DMS153 (cell line): ENCODE results near the gene LXN.

ENCODE experiments used
- DNase-seq: peaks from one replicate; lab custom pipeline; 2025; lab: John Stamatoyannopoulos, UW

The LXN gene

DNA sequence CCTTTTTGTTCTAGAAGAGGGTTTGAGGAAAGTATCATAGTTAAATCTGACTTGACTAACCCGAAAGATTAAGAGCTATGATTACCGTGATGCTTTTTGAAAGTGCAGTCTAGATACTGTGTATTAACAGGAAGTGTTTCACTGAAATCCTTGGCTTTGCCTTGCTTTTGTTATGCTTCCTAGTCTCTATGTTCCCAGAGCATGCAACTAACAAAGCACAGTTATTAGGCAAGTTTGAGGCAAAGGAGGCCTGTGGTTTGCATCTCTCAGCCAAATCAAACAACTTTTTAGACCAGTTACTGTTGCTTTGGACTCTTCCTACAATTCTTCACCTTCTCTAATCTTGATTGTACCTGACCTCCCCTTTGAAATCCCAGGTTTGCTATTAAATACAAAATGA, 3.9 kb downstream of the LXN start:
- DNase-seq = no peak

GRCh38 chr3:158666416-158666815, 6.0 kb downstream of the LXN start:
- no peak for DNase-seq

DNA sequence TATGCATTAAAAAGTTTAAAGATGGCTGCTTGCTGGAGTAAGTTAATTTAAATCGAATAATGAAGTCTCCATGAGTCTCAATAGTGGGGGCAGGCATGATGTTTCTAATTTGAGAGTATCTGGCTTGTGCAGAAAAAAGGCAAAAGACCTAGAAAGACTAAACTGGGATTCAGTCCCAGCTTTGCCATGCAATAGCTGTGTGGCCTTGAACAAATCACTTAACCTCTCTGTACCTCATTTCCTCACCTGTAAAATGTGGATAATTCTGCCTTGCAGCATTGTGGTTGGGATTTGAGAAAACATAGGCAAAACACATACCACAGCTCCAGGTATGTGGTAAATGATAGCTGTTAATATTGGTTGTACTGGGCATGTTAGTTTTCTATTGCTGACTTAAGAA, 8.6 kb downstream of the LXN start:
- no peak for DNase-seq

DNA sequence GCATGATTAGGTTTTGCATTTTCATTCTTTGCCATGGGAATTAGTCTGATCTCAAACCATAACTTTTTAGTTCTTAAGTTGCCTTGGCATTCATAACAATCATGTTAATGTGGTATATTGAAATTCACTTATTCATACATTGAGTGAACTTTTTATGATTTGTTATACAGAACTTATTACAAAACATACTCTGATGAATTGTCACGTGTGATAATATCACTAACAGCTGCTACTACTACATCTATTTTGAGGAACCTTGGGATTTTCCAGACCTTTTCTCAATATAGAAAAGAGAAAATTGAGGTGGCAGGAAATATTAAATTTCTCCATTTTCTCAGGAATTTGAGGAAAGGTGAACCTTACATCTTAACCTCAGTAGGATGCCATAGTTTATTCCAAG, 9.2 kb downstream of the LXN start:
- DNase-seq = no peak

DNA sequence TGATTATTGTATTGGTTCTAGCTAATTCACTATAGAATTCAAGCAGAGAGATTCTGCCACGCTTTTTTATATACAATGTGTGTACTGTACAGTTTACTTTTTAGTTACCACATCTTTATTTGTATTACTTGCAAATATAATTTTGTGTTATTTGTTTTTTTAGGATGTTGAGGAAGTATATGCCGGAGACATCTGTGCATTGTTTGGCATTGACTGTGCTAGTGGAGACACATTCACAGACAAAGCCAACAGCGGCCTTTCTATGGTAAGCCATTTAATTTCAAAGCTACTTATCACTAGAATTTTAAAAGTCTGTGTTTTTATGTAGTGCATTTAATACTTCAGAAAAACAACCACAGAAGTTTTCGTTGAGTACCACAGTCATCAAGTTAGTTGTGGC, 11.7 kb downstream of the LXN start:
- DNase-seq = no peak

GRCh38 chr3:158659454-158660237, 12.8 kb downstream of the LXN start:
- DNase-seq = no peak

DNA sequence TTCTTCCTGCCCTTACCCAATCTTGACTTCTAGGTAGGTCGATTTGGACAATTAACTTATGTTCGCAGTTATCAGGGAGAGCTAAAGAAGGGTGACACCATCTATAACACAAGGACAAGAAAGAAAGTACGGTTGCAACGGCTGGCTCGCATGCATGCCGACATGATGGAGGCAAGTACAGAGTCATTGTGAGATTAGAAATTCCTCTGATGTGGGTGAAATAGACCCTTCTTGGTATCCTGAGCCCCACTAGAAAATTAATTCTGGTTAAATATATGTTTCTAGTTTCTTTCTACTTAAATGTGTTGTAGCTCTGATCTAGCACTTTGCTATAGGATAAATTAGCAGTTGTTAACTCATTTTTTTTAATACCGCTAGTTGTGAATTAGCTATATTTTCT, 13.6 kb downstream of the LXN start:
- no peak for DNase-seq

DNA sequence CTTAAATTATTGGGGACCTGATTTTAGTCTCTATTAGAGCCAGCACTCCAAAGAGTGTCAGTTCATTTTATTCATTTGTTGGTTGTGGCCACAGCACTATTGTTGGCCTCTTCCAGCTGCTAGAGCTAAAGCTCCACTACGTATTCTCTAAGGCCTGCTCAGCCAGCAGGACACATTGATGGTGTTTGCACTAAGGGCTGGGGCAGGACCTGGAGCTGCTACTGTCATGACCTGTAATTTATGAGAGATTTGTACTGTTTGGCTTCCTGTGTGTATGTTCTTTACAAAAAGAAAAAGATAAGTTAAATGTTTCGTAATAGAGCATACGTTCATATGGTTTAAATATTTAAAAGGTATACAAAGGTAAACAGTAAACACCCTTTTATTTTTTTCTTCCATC, 20.0 kb downstream of the LXN start:
- no peak for DNase-seq

DNA sequence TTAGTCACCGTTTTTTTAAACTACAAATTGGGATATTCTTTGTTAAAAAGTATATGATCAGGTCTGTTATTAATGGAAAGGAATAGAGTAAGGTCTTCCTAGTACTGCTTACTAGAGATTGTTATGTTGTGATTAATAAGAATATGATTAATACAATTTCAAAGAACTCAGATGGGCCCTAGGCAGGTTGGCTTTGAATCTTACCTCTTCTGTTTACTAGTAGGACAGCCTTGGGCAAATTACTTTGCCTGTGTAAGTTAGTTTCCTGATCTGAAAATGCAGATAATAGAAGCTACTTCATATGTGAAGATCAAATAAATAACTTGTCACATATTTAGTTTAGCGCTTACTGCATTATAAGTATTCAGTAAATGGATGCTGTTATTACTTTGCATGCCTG, 21.3 kb downstream of the LXN start:
- DNase-seq = no peak

GRCh38 chr3:158649791-158650190, 22.7 kb downstream of the LXN start:
- DNase-seq = no peak

DNA sequence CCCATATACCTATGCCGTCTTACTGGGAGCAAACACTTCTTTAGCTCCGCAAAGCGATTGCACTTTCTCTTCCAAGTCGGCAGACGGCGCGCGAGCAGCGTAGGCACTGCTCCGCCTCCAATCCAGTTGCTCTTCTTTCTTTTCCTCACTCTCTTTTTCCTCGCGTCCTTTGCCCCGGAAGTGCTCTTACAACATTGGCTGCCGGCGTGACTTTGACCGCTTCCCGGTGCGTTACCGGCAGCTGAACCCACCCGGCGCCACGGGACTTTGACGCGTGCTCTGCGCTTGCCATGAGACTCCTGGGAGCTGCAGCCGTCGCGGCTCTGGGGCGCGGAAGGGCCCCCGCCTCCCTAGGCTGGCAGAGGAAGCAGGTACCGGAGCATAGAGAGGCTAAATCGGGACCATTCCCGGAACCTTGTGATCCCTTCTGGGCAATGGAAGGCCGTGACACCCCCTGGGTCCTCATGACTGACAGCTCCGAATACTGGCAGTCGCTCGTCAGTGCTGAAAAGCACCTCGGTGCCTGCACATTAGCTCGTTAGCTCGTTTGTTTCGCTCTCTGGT, 28.0 kb downstream of the LXN start, which contains the start of gene GFM1:
Gene GFM1 (plus strand): TSS at position 183 of the 564 bp plus-strand sequence. CDS start 108 bp downstream, at position 291.
- peak; percentile 93 for DNase-seq

DNA sequence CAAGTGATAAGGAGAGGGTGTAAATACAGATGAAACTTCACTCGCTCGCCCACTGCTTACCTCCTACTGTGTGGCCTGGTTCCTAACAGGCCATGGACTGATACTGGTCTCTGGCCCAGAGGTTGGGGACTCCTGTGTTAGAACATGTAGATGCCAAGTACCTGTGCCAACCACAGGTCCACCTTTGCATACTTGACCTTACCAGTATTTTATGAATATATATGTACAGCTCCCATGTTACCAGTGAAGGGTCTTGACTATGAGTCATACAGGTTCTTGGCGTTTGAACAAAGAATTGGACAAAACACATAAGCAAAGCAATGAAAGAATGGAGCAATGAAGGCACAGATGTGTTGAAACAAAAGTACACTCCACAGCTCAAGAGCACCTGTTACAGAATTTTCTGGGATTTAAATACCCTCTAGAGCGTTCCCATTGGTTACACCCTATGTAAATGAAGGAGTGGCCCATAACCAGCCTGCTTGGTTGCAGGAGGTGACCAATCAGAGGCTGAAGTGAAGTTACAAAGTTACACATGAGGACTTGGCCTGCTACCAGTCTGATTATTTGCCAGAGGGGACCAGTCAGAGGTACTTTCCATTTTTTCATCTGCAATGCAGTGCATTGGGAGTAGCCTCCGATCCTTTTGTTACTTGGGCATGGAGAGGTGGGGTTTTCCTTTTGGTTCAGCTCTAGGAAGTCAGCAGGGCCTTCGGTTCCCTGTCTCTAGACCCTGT, 29.8 kb downstream of the LXN start:
- DNase-seq = no peak

DNA sequence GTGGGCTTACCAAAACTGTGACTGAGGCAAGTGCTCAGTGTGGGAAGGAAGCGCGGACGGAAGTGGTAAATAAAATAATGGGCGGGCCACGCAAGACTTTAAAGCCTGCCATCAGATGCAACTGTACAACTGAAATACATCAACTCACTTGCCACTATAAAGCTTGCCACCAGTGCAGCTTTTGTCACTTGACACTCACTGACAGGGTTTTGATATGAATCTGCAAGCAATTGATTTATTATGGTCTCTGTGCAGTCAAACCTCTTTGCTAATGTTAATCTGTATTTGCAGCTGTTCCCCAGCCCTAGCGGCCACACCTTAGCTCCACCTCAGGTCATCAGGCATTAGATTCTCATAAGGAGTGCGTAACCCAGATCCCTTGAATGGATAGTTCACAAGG, 30.4 kb downstream of the LXN start:
- DNase-seq = no peak

DNA sequence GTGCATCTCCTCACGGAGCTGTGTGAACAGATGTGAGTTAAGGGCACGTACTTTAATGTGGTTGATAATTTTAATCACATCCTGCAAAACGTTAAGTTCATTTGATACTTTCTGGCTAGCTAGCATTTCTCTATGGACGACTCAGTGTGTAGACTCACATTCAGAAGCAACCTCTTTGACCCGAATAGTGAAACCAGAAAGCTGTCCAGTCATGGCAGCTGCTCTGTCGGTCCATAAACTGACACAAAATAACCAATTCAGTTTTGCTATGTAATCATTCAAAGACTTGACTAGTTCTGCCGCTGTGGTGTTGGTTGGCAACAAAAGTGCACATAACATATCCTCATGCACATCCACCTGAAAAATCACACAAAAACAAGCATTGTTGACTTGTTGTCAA, 31.8 kb downstream of the LXN start:
- no peak for DNase-seq

DNA sequence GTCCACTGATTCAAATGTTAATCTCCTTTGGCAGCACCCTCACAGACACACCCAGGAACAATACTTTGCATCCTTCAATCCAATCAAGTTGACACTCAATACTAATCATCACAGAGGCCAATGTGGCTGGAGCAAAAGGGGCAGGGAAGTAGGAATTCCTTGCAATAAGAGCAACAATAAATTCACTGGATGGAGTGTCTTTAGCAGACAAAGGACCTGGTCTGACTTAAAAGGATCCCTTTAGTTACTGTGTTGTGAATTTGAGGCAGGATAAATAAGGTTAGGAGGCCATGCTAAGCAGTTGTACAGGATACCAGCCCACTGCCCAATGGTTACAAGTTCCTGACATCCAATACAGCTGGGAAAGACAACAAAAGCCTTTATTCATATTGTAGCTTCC, 40.5 kb downstream of the LXN start:
- DNase-seq = no peak

- DNase-seq = no peak
Measured at GRCh38 chr3:158625881-158626280, 46.6 kb downstream of the LXN start.

GRCh38 chr3:158617982-158618875, 54.2 kb downstream of the LXN start:
- DNase-seq = no peak
